Glutamatergic neuron (in vitro differentiated cells): ENCODE measurements around the gene NOS1. TPM values are rescaled to one million over a fixed set of nuclear protein-coding genes. Genes with fewer than 3 reads are reported as not detected.

Experiments
- DNase-seq: peaks from one replicate; pipeline ENCODE4 v3.0.0; 2022
- H3K27ac Mint-ChIP-seq: one replicate; pipeline ENCODE4 v1.8.0; 2020; ENCODE audit warnings: mild to moderate bottlenecking, mixed read lengths, inconsistent platforms; ENCODE audit not compliant: unreplicated experiment
- H3K27me3 Mint-ChIP-seq: one replicate; pipeline ENCODE4 v1.8.0; 2020; ENCODE audit warnings: mild to moderate bottlenecking, moderate library complexity, mixed read lengths, inconsistent platforms; ENCODE audit not compliant: unreplicated experiment
- H3K36me3 Mint-ChIP-seq: one replicate; pipeline ENCODE4 v1.8.0; 2020; ENCODE audit warnings: mild to moderate bottlenecking, mixed read lengths, inconsistent platforms; ENCODE audit not compliant: unreplicated experiment
- H3K4me1 Mint-ChIP-seq: one replicate; pipeline ENCODE4 v1.8.0; 2020; ENCODE audit warnings: mild to moderate bottlenecking, low read depth, mixed read lengths, inconsistent platforms; ENCODE audit not compliant: unreplicated experiment
- H3K4me3 Mint-ChIP-seq: one replicate; pipeline ENCODE4 v1.8.0; 2020; ENCODE audit warnings: mild to moderate bottlenecking, mixed read lengths, inconsistent platforms; ENCODE audit not compliant: unreplicated experiment
- H3K9me3 Mint-ChIP-seq: one replicate; pipeline ENCODE4 v1.8.0; 2020; ENCODE audit warnings: mild to moderate bottlenecking, moderate library complexity, mixed read lengths, inconsistent platforms; ENCODE audit not compliant: unreplicated experiment
- total RNA-seq: library from RNA; stranded (reverse); fragmentation: NEBNext Ultra II Directional; extraction: Animal tissue kit (Norgen Biotek cat#: 25700); gene quantifications from one replicate; pipeline ENCODE4 v1.2.1, GENCODE V29; 2021; ENCODE audit not compliant: unreplicated experiment
- TF ChIP-seq, protein P1 (sequence below): fragments of 200-600 bp; sonication (generic); IDR thresholded peaks from one replicate; pipeline ENCODE4 v1.5.0; 2021; ENCODE audit not compliant: partially characterized antibody, unreplicated experiment

NOS1 gene
- total RNA-seq, 1 donor from 2014 or later, result 0.96 TPM

- no peak overlapping the region for H3K27ac Mint-ChIP-seq
- H3K36me3 Mint-ChIP-seq, result no peaks in the 10 kb centered on the region
Measured at GRCh38 chr12:117273091-117273490, 88.3 kb downstream of the NOS1 start.

DNA sequence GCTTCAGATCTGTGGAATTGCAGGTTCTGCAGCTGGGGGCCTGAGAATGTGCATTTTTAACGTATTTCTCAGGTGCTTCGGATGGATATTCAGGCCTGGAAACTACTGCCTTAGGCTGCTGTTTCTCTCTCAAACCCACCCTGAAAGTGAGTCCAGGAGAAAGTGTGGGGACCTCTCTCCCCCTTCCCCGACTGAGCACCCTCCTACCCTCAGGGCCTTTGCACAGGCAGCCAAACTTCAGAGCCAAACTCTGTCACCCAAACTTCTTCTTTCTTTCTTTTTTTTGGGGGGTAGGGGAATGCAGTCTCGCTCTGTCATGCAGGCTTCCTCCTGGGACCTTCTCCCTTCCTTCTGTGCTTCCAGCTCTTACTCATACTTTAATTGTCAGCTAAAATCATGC lies 88.7 kb downstream of the NOS1 start:
- Mint-ChIP-seq H3K9me3 (peaks cover 4% of the 10 kb centered on the region), H3K4me1 (no peaks in the 10 kb centered on the region), H3K27ac (no peak overlapping the region), H3K36me3 (no peaks in the 10 kb centered on the region), H3K4me3 (no peak overlapping the region), H3K27me3 (no peaks in the 10 kb centered on the region)
- no peak for DNase-seq
- TF ChIP-seq, protein P1, sequence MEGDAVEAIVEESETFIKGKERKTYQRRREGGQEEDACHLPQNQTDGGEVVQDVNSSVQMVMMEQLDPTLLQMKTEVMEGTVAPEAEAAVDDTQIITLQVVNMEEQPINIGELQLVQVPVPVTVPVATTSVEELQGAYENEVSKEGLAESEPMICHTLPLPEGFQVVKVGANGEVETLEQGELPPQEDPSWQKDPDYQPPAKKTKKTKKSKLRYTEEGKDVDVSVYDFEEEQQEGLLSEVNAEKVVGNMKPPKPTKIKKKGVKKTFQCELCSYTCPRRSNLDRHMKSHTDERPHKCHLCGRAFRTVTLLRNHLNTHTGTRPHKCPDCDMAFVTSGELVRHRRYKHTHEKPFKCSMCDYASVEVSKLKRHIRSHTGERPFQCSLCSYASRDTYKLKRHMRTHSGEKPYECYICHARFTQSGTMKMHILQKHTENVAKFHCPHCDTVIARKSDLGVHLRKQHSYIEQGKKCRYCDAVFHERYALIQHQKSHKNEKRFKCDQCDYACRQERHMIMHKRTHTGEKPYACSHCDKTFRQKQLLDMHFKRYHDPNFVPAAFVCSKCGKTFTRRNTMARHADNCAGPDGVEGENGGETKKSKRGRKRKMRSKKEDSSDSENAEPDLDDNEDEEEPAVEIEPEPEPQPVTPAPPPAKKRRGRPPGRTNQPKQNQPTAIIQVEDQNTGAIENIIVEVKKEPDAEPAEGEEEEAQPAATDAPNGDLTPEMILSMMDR, result no peak

More at GRCh38 chr12:117273091-117273490, 88.3 kb downstream of the NOS1 start:
- Mint-ChIP-seq H3K27me3 (no peaks in the 10 kb centered on the region), H3K4me3 (no peak overlapping the region), H3K4me1 (no peaks in the 10 kb centered on the region), H3K9me3 (peaks cover 4% of the 10 kb centered on the region)
- TF ChIP-seq, protein P1, result no peak
- no peak for DNase-seq

DNA sequence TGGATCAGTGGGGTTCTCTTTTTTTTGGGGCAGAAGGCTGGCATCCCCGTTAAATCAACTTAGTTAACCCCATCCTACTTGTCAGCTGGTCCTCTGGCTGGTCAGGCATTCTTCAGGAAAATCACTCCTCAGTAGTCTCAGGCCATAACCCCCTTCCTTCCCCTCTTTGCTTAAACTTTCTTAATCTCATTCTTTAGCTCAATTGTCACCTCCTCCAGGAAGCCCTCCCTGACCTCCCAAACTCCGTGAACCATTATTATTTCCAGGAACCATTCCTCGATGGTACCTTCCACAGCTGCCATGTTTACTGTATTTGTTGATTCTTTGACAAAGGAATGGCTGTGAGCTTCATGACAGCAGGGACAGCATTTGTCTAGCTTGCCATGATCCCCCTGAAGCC lies 98.7 kb downstream of the NOS1 start:
- H3K4me3 Mint-ChIP-seq, result no peak overlapping the region
- H3K36me3 Mint-ChIP-seq, result peaks cover 9% of the 10 kb centered on the region
- no peak overlapping the region for H3K27ac Mint-ChIP-seq
- H3K27me3 Mint-ChIP-seq, result peaks cover 1% of the 10 kb centered on the region
- no peaks in the 10 kb centered on the region for H3K4me1 Mint-ChIP-seq
- TF ChIP-seq, protein P1, result no peak
- peaks cover 2% of the 10 kb centered on the region for H3K9me3 Mint-ChIP-seq
- DNase-seq, result no peak

DNA sequence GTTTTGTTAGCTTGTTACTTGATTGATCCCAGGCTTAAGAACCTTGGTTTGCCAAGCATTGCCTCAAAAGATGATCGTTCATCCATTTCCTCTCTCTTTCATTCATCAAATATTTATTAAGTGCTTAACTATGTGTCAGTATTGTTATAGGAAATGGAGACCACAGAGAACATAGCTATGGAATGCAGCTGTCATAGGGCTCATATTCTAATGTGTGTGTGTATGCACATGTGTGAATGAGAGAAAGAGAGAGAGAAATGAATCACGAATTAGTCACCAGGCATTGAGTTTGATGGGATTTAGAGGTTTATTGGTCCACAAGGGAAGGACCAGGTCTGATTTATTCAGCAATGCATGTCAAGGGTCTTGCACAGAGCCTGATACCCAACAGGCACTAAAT lies 100.2 kb downstream of the NOS1 start:
- no peak for DNase-seq
- Mint-ChIP-seq H3K27me3 (peaks cover under 1% of the 10 kb centered on the region), H3K9me3 (peaks cover 2% of the 10 kb centered on the region), H3K4me1 (no peaks in the 10 kb centered on the region), H3K27ac (no peak overlapping the region), H3K4me3 (no peak overlapping the region), H3K36me3 (peaks cover 9% of the 10 kb centered on the region)
- TF ChIP-seq, protein P1, result no peak

DNA sequence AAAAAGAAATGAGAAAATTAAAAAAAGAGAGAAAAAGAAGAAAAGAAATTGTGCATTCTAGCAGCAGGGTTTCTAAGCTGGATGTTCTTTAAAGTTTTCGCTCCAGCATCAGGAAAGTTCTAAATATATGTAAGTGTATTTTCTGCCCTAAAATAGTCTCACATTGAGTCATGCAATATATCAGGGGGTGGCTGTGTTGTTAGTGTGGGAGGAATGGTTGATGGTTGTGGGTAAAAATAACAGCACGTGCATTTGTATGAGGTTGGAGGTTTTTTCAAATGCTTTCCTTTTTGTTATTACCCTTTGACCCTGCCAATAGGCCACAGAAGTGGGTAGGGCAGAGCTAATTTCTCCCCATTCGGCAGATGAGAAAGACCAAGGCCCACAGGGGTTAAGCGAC lies 106.0 kb downstream of the NOS1 start:
- H3K9me3 Mint-ChIP-seq, result no peaks in the 10 kb centered on the region
- H3K27me3 Mint-ChIP-seq, result no peaks in the 10 kb centered on the region
- DNase-seq, result no peak
- TF ChIP-seq, protein P1, result no peak
- H3K36me3 Mint-ChIP-seq, result peaks cover 9% of the 10 kb centered on the region
- H3K27ac Mint-ChIP-seq, result no peak overlapping the region
- no peak overlapping the region for H3K4me3 Mint-ChIP-seq
- no peaks in the 10 kb centered on the region for H3K4me1 Mint-ChIP-seq
